Dedifferentiated amniotic fluid mesenchymal stem cell (primary cell): ENCODE results near the gene KCNQ1.

Source experiments
- DNase-seq: peaks from one replicate; pipeline ENCODE4 v3.0.0-alpha.2; 2016; ENCODE audit errors: extremely low spot score

KCNQ1 gene

GRCh38 chr11:2777386-2777785, 332.6 kb downstream of the KCNQ1 start:
- DNase-seq = no peak

GRCh38 chr11:2777871-2778629, 333.2 kb downstream of the KCNQ1 start:
- no peak for DNase-seq

GRCh38 chr11:2778630-2779498, 334.1 kb downstream of the KCNQ1 start:
- peak; percentile 67 for DNase-seq

- DNase-seq = no peak
Measured at GRCh38 chr11:2779499-2779980, 334.7 kb downstream of the KCNQ1 start.

GRCh38 chr11:2779981-2780849, 335.4 kb downstream of the KCNQ1 start:
- no peak for DNase-seq

GRCh38 chr11:2780850-2781407, 336.1 kb downstream of the KCNQ1 start:
- no peak for DNase-seq

GRCh38 chr11:2781408-2782274, 336.8 kb downstream of the KCNQ1 start:
- DNase-seq = no peak

- no peak for DNase-seq
Measured at GRCh38 chr11:2782769-2783168, 338.0 kb downstream of the KCNQ1 start.

GRCh38 chr11:2783536-2784082, 338.8 kb downstream of the KCNQ1 start:
- no peak for DNase-seq

- no peak for DNase-seq
Measured at GRCh38 chr11:2787816-2788167, 343.0 kb downstream of the KCNQ1 start.

- DNase-seq = no peak
Measured at GRCh38 chr11:2788168-2789071, 343.6 kb downstream of the KCNQ1 start.

GRCh38 chr11:2789331-2789730, 344.5 kb downstream of the KCNQ1 start:
- DNase-seq = no peak

GRCh38 chr11:2789791-2790567, 345.2 kb downstream of the KCNQ1 start:
- DNase-seq = no peak

- no peak for DNase-seq
Measured at GRCh38 chr11:2790568-2790921, 345.7 kb downstream of the KCNQ1 start.

- DNase-seq = no peak
Measured at GRCh38 chr11:2791139-2791520, 346.3 kb downstream of the KCNQ1 start.

GRCh38 chr11:2791521-2792380, 346.9 kb downstream of the KCNQ1 start:
- DNase-seq = no peak

GRCh38 chr11:2792381-2793250, 347.8 kb downstream of the KCNQ1 start:
- DNase-seq = no peak
